GM10847 (cell line): ENCODE measurements around the gene ABCA1.

ENCODE experiments used
- POLR2A ChIP-seq: IDR thresholded peaks from 2 replicates; pipeline ENCODE4 v1.6.1; 2011; ENCODE audit not compliant: insufficient read length; ENCODE audit errors: extremely low read depth

The ABCA1 gene, protein sequence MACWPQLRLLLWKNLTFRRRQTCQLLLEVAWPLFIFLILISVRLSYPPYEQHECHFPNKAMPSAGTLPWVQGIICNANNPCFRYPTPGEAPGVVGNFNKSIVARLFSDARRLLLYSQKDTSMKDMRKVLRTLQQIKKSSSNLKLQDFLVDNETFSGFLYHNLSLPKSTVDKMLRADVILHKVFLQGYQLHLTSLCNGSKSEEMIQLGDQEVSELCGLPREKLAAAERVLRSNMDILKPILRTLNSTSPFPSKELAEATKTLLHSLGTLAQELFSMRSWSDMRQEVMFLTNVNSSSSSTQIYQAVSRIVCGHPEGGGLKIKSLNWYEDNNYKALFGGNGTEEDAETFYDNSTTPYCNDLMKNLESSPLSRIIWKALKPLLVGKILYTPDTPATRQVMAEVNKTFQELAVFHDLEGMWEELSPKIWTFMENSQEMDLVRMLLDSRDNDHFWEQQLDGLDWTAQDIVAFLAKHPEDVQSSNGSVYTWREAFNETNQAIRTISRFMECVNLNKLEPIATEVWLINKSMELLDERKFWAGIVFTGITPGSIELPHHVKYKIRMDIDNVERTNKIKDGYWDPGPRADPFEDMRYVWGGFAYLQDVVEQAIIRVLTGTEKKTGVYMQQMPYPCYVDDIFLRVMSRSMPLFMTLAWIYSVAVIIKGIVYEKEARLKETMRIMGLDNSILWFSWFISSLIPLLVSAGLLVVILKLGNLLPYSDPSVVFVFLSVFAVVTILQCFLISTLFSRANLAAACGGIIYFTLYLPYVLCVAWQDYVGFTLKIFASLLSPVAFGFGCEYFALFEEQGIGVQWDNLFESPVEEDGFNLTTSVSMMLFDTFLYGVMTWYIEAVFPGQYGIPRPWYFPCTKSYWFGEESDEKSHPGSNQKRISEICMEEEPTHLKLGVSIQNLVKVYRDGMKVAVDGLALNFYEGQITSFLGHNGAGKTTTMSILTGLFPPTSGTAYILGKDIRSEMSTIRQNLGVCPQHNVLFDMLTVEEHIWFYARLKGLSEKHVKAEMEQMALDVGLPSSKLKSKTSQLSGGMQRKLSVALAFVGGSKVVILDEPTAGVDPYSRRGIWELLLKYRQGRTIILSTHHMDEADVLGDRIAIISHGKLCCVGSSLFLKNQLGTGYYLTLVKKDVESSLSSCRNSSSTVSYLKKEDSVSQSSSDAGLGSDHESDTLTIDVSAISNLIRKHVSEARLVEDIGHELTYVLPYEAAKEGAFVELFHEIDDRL (N-terminal part only)

DNA sequence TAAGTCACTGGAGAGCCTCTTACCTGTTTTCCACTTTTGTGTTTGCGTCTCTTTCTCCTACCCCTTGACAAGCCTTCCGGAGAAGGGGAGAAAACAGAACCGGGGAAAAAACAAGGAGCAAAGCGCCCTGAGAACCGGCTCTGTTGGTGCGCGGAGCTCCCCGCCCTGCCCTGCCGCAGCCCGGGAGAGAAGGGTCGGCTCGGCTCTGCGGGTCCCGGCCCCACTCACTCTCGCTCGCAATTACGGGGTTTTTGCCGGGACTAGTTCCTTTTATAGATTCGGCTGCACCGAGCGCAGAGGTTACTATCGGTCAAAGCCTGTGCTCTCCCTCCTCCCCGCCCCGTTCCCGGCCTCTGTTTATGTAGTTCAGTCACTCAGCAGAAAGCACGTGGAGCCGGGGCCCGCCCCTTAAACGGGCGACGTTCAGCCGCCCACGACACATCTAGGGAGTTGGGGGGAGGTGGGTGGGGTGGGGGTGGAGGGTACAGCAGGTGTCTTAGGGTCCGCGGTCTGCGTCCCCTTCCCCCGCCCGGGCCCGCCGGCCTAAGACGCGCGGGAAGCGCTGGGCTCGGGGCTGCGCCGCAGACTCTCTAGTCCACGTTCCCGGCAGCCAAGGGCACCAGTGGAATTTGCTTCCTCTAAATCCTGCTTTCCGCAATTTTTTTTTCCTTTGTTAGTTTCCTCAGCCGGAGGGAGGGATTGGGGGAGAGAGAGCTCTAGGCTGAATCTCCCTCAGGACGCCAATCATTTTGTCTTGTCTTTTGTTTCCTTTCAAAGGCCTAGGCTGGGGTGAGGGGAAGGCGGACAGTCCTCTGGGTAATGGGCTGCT lies at the start of gene ABCA1:
Gene ABCA1, minus strand, starts transcription at position 244 of the 829 bp plus-strand sequence. CDS start 24,476 bp downstream, outside the sequence.
- TF ChIP-seq POLR2A, result no peak

DNA sequence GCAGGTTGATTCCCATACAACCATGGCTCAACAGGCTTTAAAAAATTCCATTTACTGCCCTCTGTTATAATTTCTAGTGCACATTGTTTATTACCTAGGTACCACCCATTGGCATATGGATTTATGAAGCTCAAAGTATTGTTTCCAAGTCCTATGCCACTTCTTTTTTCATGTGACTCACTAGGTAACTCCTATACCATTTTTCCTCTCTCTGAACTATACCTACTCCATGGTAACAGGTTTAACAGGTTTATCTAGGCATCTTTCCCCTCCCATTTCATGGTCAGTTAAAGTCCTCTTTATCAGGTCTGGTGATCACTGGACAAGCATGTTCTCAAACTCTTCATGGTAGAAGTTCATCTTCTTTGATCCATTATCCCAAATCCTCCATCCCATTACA lies 49.6 kb upstream of the ABCA1 start:
- TF ChIP-seq POLR2A, result no peak

- no peak for TF ChIP-seq POLR2A
Measured at GRCh38 chr9:104977168-104977567, 49.2 kb upstream of the ABCA1 start.

DNA sequence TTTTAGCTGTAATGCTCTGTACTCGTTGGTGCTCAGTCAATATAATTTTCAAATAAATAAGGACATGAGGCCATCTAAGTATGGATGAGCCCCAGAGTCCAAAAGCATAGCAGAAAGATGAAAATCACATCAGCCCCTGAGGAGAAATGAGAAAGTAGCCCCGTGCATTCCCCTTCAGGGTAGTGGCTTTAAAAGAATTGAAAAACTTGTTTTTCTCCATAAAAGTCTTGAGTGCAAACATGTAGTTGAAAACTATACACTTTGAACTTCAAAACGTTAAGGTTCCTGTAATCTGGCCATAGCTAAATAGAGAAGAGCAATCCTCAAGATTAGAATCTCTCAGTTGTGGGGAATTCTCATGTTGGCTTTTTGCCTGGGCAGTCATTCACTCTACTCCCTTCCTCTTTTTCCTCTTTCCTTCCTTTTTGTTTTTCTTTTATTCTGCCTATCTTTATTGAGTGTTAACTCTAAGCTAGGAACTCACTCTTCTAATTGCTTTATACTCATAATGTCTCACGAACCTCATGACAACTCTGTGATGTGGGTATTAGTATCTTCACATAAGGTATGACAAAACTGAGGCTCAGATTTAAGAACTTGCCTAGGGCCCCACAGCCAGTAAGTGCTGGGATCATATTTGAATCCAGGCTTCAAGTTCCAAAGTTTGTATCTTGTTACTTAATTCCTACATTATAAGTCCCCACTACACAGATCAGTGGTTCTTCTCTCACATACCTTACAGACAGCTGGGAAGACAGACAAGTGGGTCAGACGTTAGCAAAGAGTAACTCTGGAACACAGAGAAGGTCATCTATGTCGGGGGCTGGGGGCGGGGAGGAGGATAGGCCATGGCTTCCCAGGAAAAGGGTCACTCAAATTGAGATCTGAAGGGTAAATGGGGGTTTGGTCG lies 46.4 kb upstream of the ABCA1 start:
- TF ChIP-seq POLR2A, result no peak

- TF ChIP-seq POLR2A, result no peak
Measured at GRCh38 chr9:104972242-104972866, 44.4 kb upstream of the ABCA1 start.

DNA sequence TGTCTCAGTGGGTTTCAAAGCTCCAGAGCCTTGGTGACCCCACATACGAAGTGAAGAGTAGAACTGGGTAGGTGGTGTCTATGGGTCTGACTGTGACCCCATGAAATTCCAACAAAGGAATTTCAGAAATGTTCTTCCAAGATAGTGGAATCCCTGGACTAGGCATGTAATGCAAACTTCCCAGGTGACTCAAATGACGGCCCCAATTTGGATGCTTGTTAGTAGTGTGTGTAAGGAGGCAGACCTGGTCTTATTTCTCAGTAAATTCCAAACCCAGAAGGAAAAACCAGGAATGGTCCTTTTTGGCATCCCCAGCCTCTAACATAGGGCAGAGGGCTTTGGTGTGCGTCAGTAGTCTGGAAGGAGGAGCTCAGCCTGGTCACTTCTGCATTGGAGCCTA lies 43.6 kb upstream of the ABCA1 start:
- TF ChIP-seq POLR2A, result no peak

DNA sequence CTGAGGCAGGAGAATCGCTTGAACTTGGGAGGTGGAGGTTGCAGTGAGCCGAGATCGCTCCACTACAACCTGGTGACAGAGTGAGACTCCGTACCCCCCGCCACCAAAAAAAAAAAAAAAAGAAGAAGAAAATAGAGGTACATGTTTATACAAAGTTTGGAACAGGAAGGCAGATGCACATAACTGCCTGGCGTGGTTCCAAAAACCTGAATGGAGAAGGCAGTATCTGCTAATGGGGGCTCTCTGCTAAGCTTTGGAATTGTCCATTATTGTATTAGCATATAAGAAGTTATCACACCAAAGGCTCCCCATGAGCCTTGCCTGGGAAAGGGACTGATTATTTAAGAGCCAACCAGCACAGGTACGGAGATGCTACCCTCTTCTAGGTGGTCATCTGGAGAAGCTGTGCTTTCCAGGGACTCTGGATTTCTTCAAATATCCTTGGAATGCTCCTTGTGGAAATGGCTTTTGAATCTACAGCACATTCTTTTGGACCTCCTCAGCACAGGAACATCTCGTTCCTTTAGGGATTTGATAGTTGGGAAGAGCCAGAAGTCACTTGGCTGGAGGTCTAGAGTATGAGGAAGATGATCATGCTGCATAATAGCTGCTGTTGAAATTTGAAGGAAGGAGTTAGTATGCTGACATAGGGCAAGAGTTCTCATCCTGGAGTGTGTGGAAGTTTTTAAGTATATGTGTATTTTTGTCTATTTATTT lies 42.5 kb upstream of the ABCA1 start:
- TF ChIP-seq POLR2A, result no peak

DNA sequence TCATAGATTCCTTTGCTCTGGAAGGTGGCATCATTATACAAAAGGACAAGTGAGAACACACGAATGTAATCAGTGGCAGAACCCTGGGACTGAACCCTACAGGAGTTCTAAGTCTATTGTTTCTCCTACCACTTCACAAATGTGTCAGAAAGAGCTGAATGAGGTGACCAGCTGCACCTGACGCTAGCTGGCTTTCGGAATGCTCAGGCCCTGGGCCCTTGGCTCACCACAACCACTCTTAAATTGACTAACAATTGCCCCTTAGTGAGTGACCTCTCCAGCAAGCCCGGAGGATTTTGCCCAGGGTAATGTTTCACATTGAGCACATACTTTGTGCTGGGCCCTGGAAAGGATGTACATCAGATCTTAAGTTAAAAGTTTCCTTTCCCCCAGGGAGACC lies 41.2 kb upstream of the ABCA1 start:
- TF ChIP-seq POLR2A, result no peak

DNA sequence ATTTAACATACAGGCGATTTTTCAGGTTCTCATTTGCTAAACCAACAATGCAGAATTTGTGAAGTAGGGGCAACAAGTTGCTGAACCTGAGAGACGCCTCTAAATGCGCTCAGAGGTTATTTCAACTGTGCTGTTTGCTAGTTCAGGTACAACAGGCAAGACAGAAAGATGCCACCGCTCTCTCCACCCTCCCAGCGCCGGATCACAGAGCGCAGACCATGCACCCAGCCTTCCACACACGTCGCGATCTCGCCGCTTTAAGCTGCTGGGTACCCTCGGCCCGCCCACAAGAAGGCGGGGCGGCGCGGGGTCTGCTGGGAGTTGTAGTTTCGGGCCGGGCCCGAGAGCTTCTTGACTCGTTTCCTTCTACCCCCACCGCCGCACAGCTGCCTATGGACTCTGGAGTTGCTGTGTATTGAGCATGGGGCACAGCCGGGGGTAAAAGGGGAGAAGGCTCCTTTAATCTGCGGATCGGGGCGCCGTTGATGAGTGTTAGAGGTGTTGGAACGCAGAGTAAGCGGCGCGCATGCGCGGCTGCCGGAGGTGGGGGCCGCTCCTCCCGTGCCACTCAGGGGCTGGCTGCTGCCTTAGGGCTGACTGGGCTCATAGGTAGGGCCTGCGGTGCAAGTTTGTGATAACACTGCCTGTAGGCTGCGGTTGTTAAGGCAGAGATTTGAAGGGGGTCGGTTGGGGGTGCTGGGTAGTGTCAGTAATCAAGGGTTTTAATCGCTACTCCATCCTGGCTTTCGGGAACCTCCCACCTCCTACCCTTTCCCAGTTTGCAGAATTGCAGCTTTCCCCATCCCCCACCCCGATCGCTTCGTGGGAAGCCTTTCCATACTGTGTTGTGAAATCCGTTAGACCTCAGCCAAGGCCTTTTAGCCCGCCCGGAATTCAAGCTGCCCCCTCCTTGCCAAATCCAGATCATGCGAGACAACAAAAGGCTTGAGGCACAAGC lies 40.3 kb upstream of the ABCA1 start:
- TF ChIP-seq POLR2A, result no peak

- no peak for TF ChIP-seq POLR2A
Measured at GRCh38 chr9:104963076-104963475, 35.1 kb upstream of the ABCA1 start.

DNA sequence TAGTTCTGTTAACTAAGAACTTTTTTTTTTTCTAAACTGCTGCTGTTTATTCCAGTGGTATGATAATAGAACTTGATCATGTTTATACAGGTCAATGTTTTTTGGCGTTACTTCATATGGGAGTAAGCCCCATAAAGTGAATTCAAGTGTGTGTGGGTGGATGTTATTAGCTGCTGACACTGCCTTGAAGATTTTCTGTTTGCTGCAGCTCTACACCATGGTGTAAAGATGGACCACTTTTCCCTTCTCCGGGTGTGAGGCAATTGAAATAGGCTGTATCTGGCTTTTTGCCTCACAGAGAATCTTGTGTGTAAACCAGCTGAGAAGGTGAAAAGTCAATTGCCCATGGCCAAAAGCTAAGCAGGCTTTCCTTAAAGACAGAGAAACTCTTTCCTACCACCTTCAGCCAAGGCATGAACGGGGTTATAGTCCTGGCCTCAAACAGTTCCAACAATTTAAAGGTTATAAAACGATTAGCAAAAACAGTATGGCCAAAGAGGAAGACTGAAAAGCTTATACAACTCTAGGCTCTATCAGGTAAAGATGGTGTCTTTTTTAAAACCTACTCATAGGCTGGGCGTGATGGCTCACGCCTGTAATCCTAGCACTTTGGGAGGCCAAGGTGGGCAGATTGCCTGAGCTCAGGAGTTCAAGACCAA lies 33.9 kb upstream of the ABCA1 start:
- no peak for TF ChIP-seq POLR2A
